Activated CD4-positive, CD25-positive, alpha-beta regulatory T cell treated with anti-CD3 and anti-CD28 coated beads, Interleukin-2, amount 50 U/mL, for 16 hours (primary cell): ENCODE results near the gene SLFNL1.

Experiments
- DNase-seq: peaks from one replicate; pipeline ENCODE4 v3.0.0-alpha.2; 2020; ENCODE audit warnings: low read depth, low spot score

SLFNL1 gene

DNA sequence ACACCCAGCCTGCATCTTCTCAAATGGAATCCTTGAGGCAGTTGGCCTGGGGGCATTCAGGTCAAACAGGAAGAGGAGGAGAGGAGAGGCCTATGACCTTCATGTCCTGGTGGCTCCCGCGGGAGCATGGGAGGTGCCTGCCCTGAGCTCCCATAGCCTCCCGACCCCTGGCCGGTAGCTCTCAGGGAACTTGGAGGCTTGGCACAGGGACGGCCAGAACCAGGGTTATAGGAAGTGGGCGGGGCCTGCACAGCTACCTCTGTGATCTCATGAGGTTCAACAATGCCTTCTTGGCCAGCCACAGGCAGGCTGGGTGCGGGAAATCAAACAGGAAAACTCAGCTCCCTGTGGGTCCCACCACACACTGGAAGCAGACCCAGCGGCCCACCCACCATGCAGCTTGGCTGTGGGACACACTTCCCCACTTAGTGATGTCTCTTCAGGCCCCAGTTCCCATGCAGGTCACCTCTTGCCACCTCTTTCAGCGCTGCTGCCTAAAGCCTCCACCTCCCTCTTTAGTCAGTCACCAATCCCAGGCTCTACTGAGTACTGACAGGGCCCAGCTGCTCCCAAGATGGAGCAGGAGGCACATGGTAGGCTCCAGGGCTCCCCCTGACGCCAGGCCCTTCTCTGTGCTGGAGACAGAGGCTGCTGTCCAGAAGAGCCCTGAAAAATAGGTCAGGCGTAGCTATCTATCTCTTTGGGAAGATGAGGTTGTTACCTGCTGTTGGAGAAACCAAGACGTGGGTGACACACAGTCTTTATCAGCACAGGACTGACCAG lies at the start of gene SLFNL1:
TSS of gene SLFNL1 (minus strand) at position 200 of the 783 bp plus-strand sequence. CDS start 1,065 bp downstream, outside the sequence.
- DNase-seq = no peak

DNA sequence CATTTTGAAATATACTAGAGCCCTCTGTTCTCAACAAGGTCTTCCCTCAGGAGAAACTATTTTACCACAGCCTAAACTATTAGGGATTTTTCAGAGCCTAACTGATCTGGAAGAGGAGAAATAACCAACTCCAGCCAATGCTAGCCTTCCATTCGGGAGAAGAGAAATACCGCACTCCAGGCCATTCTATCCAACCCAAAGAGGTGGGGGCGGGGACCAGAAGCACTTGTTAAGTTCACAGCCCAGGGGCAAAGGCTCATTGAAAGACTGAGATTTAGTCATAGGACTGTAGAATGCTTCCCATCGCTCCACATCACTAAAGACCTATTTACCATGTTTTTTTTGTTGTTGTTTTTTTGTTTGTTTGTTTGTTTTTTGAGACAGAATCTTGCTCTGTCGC lies 35.4 kb upstream of the SLFNL1 start:
- DNase-seq = no peak

DNA sequence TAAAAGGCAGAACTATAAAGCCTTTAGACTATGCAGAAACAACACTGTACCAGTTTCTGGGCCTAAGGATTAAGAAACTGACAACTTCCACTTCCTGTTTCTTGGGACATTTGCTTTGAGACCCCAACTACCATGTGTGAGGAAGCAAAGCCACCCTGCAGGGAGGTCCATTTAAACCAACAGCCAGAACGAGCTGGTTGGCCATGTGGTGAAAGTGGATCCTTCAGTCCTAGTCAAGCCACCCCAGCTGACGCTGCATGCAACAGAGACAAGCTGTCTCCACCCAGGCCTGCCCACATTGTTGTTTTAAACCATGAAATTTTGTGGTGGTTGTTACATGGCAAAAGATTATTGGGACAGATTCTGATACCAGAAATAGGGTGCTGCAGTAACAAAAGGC lies 31.8 kb upstream of the SLFNL1 start:
- no peak for DNase-seq

DNA sequence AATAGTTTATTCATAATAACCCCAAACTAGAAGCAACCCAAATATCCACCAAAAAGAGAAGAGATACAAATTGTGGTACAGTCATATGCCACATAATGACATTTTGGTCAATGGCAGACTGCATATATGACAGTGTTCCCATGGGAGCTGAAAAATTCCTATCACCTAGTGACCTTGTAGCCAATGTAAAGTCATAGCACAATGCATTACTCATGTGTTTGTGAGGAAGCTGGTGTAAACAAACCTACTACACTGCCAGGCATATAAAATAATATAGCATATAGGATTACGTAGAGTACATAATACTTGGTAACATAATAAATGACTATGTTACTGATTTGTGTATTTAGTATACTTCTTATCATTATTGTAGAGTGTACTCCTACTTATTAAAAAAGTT lies 29.5 kb upstream of the SLFNL1 start:
- DNase-seq = no peak

DNA sequence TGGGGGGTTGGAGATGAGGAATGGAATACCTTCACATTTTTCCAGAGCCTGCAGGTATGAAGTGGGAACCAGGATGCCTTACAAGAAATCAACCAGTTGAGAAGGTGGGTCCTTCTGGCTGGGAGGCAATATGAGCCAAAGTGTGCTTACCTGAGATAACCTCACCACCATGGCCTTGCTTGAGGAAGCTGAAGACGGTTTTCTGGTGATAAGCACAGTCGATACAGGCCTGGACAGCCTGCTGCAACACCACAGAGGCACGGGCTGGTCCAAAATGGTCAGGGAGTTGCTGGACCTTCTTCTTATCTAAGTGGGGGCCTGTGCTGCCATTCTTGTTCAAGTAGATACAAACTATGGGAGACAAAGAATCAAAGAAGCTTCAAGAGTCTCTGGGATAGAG lies 27.0 kb upstream of the SLFNL1 start:
- DNase-seq = no peak

DNA sequence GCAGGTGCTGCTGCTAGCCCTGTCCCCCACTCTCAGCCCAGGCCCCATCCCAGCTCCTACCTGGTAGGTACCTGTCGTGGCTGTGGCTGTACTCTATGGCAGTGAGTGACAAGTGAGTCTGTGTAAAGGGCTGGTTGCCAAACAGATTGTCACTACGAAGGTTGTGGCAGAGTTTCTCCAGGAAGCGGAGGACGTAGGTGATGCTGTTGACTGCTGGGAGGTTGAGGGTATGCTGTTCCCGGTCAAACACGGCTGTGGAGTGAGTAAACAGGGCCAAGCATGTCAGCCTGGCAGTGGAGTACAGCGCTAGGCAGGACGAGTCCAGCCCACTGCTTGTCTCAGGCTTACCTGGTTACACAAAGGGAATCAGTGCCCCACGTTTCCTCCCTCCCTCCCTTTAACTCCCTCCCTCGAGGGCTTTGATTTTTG lies 24.8 kb upstream of the SLFNL1 start:
- DNase-seq = no peak

DNA sequence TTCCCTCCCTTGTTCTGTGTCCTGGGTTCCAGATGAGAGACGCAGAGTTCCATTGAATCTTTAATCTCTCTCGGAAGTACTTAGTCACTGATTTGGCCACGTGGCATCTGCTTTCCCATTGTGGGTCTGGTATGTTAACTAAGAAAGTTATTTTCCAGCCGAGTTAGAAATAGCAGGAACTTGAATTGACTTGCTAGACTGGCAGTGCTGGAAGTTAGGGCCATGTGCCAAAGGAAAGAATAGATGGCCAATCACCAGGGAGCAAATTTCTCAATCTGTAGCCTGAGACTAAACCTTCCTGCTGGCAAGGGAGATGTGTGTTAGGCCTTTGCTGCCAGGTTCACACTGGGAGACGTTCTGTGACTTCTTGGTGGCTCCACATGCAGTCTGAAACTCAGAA lies 24.2 kb upstream of the SLFNL1 start:
- no peak for DNase-seq

DNA sequence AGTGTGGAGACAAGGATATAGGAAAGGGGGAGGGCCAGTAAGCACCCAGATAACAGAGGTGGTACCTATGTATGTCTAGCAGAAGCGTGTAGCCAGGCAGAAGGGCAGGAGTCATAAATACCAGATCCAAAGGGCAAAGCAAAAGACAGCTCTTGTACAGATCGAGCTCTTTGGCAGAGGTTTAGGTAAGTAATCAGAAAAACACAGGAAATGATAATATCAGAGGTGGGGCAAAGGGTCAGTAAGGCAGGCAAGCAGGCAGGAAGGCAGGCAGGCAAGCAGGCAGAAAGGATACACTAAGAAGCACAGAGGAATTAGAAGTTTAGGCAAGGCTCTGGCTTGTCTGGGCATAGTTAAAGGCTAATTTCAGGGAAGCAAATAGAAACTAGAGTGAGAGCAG lies 22.7 kb upstream of the SLFNL1 start:
- DNase-seq = no peak

DNA sequence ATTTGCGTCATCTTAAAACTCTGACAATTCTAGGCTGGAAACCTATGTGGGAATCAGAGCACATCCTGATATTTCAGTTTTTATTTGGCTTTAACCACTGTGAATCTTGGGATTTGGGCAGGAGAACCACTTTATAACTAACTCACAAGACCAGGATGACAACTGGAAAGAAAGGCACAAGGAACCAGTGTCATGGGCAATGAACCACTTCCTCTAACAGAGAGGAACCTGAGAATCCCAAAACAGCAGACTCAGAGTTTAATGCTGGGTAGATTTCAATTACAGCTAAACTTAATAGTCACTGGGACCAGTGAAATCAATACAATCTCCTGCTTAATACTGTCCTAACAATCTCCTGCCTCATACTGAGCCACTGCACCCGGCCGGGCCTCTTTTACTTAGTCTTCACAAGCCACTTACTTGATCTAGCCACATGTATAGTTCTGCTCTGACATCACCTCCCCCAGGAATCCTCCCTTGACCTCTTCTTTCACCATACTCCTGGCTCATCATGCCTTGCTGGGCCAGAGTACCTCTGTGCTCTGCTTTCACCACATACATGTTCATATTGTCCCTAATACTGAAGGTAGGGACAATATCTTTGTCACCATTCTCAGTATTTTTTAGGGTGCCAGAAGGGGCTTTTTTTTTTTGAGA lies 20.2 kb upstream of the SLFNL1 start:
- no peak for DNase-seq

DNA sequence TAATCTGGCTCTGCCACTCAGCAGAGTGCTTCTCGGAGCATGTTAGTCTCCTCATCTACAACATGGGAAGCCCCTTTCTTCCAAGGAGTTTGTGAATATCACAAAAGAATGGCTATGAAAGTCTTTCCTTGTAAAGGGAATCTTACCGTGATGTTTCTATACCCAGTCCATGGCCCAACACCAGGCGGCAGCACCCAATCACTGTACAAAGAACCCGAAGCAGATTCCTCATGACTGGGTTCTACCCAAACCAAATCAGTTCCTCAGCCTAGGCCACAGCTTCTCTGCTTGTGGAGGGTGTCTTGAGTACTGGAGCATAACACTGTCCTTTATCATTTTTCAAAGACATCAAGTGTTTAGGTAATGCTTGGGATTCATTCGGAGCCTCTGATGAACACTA lies 16.6 kb upstream of the SLFNL1 start:
- no peak for DNase-seq

DNA sequence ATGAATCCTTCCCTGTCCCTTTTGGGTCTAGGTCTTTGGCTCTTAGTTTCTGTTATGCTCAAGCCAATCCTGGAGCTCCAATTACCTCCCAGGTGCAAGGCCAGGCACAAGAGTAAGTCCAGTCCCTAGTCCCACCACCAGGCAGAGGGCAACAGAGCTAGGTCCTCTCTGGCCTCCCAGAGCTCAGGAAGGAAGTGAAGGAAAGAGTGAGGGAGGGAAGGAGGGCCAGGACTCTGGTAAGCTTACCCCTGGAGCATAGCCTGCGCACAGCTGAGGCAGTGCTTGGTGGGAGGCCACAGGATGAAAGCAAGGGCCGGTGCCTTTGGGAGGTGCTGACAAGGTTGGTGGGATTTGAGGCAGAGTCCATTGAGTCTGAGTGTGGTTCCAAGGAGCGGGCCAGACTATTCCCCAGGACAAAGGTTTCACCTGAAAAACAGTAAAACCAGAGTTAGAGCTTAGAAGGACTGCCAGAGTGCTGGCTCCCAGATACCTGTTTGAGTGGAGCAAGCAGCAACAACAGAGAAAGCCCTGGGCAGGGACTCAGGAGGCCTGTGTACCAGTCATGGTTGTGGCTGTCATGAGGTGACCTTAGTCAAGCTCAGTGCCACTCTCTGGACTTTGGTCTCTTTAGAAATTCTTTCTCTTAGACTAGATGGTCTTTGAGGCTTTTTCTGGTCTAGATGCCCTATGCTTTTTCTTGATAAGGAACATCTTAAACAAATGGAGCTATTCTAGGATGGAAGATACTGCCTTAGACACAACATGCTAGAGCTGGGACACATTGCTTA lies 15.8 kb upstream of the SLFNL1 start:
- no peak for DNase-seq

DNA sequence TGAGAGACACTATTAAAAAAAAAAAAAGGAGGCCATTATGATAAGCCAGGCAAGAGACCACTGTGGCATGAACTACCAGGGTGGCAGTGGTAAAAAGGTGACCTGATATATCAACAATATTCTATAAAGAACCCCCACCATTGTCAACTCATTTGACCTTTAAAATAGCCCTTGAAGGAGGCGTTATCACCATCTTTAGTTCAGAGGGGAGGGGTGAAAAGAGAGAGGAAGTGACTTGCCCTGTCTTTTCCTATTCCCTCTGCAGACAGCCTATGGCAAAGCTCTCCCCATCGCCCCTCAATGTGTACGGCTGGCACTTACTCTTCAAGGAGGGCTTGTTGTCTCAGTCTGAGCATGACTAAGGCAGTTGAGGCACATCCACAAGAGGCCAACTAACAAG lies 11.7 kb upstream of the SLFNL1 start:
- no peak for DNase-seq

DNA sequence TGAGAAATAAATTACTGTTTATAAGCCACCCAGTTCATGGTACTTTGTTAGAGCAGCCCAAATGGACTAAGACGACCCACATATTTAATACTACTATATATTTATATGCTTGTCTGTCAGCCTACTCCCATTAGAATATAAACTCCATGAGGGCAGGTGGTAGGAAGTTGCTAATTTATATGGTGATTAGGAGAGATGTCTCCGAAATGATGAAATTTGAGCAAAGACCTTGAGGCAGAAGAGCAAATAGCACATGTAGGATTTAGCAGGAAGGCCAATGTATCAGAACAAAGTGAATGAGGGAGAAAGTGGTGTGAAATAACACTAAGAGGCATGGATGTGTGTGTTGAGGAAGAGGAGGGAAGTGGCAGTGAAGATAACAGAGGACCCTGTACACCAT lies 10.6 kb upstream of the SLFNL1 start:
- no peak for DNase-seq

DNA sequence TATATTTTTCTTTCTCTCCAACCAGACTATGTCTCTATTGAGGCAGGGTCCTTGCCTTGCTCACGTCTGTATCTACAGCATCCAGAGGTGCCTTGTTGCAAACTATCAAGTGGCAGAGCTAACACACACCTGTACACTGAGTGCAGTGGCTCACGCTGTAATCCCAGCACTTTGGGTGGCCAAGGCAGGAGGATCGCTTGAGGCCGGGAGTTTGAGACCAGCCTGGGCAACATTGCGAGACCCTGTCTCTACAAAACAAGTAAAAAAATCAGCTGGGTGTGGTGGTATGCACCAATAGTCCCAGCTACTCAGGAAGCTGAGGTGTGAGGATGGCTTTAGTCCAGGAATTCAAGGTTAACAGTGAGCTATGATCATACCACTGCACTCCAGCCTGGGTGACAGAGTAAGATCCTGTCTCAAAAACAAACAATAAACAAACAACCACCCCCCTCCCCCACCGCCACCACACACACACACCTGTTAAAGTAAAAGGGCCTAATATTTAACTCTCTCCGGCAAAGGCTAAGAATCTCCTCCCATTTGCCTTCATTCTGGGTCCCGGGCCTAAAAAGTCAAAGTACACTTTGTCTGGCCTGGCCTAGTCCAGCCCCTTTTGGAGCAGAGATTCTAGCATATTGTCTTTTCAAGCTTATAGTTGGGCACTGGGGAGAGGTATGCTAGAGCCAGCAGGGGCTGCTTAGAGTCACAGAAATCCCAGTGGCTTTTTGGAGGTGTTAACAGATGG lies 9.5 kb upstream of the SLFNL1 start:
- DNase-seq = no peak

DNA sequence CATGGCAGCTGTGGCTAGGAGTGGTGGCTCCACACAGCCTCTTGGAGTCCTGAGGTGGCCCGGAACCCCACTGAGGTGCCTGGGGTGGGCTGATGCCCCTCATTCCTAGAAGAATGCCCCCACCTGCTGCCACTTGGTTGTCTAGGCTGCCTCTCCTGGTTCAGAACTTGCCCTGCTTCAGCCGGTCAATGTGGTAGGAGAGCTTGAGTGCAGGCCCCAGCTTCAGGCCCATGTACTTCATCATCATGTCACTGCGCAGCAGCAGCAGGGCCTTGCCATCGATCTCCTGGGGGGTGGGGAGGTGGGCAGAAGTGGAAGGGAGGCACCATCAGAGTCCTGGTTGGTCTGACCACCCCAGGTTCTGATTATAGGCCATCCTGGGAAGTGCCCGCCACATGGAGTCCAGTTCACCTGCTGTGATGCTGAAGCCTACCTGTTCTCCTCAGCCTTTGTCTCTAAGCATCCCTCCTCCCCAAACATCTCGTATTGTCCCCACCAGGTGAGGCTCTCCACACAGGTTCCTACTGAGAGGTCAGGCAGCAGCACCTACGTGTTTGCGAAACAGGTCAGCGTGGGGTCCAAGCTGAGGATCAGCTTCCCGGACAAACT lies 6.6 kb upstream of the SLFNL1 start:
- no peak for DNase-seq

DNA sequence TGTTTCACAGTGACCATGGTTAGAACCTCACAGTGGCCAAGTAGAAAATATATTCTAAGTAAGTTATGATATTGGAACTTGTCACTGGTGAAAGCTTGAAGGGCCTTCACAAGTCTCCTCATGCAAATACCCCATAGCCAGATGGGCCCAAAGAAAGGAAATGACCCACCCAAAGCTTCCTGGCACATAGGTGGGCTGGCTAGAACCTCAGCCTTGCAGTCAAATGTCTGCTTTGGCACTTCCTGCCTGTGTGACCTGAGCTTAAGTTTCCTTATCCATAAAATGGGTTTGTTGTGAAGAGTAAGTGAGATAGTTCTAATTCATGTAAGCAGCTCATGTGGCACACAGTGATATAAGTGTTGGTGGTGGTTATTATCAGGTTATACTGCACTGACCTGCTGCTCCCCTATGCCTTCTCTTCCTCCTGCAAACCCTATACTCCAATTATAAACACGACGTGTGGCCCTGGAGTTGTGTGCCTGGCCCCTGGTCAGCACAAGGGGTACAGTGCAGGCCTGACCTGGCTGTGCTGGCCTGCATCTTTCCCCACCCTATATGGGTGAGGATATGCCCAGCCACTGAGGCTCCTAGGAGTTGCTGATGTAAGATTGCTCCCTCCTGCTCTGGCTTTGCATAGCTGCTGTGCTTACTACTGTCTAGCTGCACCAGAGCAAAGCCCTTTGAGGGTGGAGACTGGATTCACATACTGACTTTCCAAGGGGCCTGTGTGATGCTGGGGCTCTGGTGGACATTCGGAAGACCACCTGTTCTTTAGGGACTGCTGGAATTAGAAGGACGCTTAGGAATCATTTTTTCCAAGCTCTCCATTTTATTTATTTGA lies 4.7 kb upstream of the SLFNL1 start:
- no peak for DNase-seq

DNA sequence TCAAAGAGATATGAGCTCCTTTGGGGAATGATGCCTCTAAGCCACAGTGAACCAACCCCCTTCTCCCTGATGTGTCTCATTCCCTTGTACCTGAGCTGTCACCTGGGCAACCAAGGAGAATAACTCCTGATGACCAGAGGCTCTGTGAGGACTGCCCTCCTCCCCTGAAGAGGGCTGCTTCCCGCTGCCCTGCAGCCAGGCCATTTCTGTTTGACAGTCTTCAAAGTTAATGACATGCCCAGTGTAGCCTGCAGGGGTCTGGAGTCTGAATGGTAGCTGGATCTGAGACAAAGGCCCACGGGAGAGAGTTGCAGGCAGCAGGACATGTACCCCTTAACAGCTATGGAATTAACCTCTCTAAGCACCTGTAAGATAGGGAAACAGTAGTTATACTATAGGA lies 3.4 kb upstream of the SLFNL1 start:
- no peak for DNase-seq

DNA sequence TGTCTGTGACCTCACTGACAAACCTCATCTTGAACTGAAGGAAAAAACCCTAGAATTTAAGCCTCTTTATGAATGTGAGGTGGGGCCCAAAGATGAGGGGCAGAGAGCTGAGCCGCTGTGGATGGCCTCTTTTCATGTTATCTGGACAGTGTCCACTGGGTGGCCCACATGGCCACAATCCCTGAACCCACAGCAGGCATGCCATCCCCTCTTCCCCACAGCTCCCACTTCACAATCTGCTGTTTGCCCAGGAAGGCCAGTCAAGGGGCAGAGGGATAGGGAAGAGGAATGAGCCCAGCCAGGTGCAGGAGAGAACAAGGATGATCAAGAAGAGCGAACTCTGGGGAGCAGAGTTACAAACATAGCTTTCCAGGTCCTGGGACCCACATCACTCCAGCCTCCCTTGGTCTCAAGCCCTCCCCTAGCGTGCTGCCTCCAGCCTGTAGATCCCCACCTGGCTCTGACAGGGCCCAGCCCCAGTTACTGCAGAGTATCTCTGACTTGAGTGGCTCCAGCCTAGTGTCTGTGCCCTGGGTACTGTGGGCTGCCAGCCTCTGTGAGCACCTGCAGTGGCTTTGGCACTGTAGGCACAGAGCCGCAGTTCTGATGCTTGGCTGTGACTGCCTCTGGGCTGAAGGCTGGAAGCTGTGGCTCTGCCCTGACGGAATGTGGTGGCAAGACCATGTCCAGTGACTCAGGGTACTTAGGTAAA lies 1.9 kb upstream of the SLFNL1 start:
- no peak for DNase-seq

DNA sequence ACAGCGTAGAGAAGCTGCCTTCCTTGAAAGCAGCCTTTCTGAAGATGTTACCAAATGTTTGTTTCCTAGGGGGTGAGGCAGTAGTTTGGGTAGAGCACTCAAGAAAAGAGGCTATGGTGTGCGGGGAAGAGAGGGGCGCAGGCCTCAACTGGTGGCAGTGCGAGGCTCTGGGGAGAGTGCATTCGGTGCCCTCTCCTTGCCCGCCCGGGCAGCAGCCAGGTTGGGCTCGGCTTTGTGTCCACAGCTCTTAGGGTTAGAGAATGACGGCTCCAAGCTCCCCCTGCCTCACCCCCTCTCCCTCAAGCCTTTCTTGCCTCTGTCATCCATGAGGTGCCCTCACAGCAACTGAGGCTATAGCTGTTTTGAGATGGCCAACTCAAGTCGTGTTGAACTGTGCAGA lies 899 bp upstream of the SLFNL1 start:
- DNase-seq = no peak

DNA sequence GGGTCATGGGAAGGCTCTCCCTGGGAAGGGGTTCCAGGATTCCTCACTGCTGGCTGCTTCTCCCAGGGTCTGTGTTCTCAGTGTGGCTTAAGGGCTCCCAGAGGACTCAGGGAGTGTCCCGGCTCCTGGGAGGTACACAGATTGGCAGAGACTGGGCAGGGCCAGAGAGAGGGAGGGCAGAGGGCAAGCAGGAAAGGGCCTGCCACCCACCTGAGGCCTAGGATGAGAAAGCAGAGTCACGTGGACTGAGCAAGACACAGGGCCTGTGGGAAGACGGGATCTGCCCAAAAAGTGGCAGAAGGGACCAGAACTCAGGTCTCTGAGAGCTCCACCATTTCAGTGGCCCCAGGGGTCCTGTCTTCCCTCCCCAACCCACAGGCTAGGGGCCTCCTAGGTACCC lies 871 bp downstream of the SLFNL1 start:
- no peak for DNase-seq
